Hepatocyte (in vitro differentiated cells): ENCODE measurements around the gene XRCC5. TPM values are rescaled to one million over a fixed set of nuclear protein-coding genes. Genes with fewer than 3 reads are reported as not detected.

Source experiments
- DNase-seq: peaks from one replicate; pipeline ENCODE4 v3.0.0-alpha.2; 2016; ENCODE audit warnings: low spot score
- H2AFZ ChIP-seq: fragments of 200-600 bp; sonication (generic); 2 replicates; pipeline ENCODE4 v1.6.0; 2016; ENCODE audit warnings: antibody characterized with exemption, mild to moderate bottlenecking
- H3K27ac ChIP-seq: fragments of 200-600 bp; sonication (generic); 2 replicates; pipeline ENCODE4 v1.5.1; 2016; ENCODE audit warnings: mild to moderate bottlenecking
- H3K27me3 ChIP-seq: fragments of 200-600 bp; sonication (generic); 2 replicates; pipeline ENCODE4 v1.6.1; 2016
- H3K36me3 ChIP-seq: fragments of 200-600 bp; sonication (generic); replicated peaks from 2 replicates; pipeline ENCODE4 v1.5.1; 2016; ENCODE audit warnings: low read depth; ENCODE audit not compliant: insufficient read depth
- H3K4me1 ChIP-seq: fragments of 200-600 bp; sonication (generic); 2 replicates; pipeline ENCODE4 v1.5.1; 2016; ENCODE audit warnings: mild to moderate bottlenecking, moderate library complexity; ENCODE audit not compliant: insufficient read depth
- H3K4me2 ChIP-seq: fragments of 200-600 bp; sonication (generic); 2 replicates; pipeline ENCODE4 v1.6.0; 2016
- H3K4me3 ChIP-seq: fragments of 200-600 bp; sonication (generic); 2 replicates; pipeline ENCODE4 v1.5.1; 2016; ENCODE audit warnings: mild to moderate bottlenecking
- H3K79me2 ChIP-seq: fragments of 200-600 bp; sonication (generic); 2 replicates; pipeline ENCODE4 v1.6.0; 2017; ENCODE audit warnings: mild to moderate bottlenecking
- H3K9me2 ChIP-seq: fragments of 200-600 bp; sonication (generic); replicated peaks from 2 replicates; pipeline ENCODE4 v1.6.0; 2017; ENCODE audit warnings: mild to moderate bottlenecking; ENCODE audit not compliant: insufficient read depth
- H3K9me3 ChIP-seq: fragments of 200-600 bp; sonication (generic); 2 replicates; pipeline ENCODE4 v1.5.1; 2016; ENCODE audit warnings: low read depth, mild to moderate bottlenecking
- H4K20me1 ChIP-seq: fragments of 200-600 bp; sonication (generic); 2 replicates; pipeline ENCODE4 v1.6.0; 2016; ENCODE audit warnings: mild to moderate bottlenecking; ENCODE audit not compliant: insufficient read depth, poor library complexity, severe bottlenecking
- CTCF ChIP-seq: fragments of 200-600 bp; sonication (generic); IDR thresholded peaks from 2 replicates; pipeline ENCODE4 v1.5.1; 2016; ENCODE audit warnings: antibody characterized with exemption, mild to moderate bottlenecking; ENCODE audit not compliant: poor library complexity
- EZH2 ChIP-seq: fragments of 200-600 bp; sonication (generic); IDR thresholded peaks from 2 replicates; pipeline ENCODE4 v1.6.1; 2016; ENCODE audit warnings: antibody characterized with exemption, mild to moderate bottlenecking, borderline replicate concordance
- EZH2phosphoT487 ChIP-seq: fragments of 200-600 bp; sonication (generic); IDR thresholded peaks from one replicate; pipeline ENCODE4 v1.6.1; 2018; ENCODE audit warnings: antibody characterized with exemption, mild to moderate bottlenecking, low read depth, moderate library complexity; ENCODE audit not compliant: unreplicated experiment, severe bottlenecking
- WGBS: methylation state at CpG from one replicate; pipeline ENCODE4 v1.1.6; 2016; ENCODE audit warnings: low lambda C conversion rate; ENCODE audit errors: missing lambda C conversion rate; 5-methylcytosine and 5-hydroxymethylcytosine counted together
- polyA plus RNA-seq: library from polyadenylated mRNA; unstranded; fragments of >200 nt; fragmentation: Nextera tagmentation; extraction: Ambion mirVana; gene quantifications from 2 replicates; pipeline ENCODE4 v1.2.1, GENCODE V29; 2016
- total RNA-seq: library from RNA; depleted of rRNA; stranded (reverse); fragments of >200 nt; gene quantifications from 2 replicates; pipeline ENCODE4 v1.2.3, GENCODE V29; 2014

Gene XRCC5
- total and polyA plus RNA-seq, 2 experiments from 2014 or later = 181 to 208 TPM

GRCh38 chr2:216235462-216235861 lies 126.3 kb downstream of the XRCC5 start:
- peaks cover 7% of the 10 kb centered on the region for H3K9me3 ChIP-seq
- H3K36me3 ChIP-seq = no peaks in the 10 kb centered on the region
- H3K4me1 ChIP-seq = no peaks in the 10 kb centered on the region
- no peak overlapping the region for H2AFZ ChIP-seq
- no peak overlapping the region for H3K4me2 ChIP-seq
- no peaks in the 10 kb centered on the region for H3K79me2 ChIP-seq
- DNase-seq = no peak
- WGBS = 94% methylated on average over 2 of the region's 2 CpGs
- H3K4me3 ChIP-seq = no peak overlapping the region
- H3K27ac ChIP-seq = no peak overlapping the region
- no peak for TF ChIP-seq CTCF
- TF ChIP-seq EZH2phosphoT487 = no peak
- TF ChIP-seq EZH2 = no peak
- H3K27me3 ChIP-seq = no peaks in the 10 kb centered on the region
- H3K9me2 ChIP-seq = no peaks in the 10 kb centered on the region
- no peaks in the 10 kb centered on the region for H4K20me1 ChIP-seq

- DNase-seq = no peak
- Histone ChIP-seq H3K79me2 (no peaks in the 10 kb centered on the region), H3K27ac (no peak overlapping the region), H3K36me3 (no peaks in the 10 kb centered on the region), H3K27me3 (no peaks in the 10 kb centered on the region), H2AFZ (no peak overlapping the region), H3K9me3 (peaks cover 7% of the 10 kb centered on the region), H3K4me1 (no peaks in the 10 kb centered on the region), H4K20me1 (no peaks in the 10 kb centered on the region), H3K4me2 (no peak overlapping the region), H3K9me2 (no peaks in the 10 kb centered on the region), H3K4me3 (no peak overlapping the region)
- no peak for TF ChIP-seq CTCF
- TF ChIP-seq EZH2 = no peak
- no peak for TF ChIP-seq EZH2phosphoT487
- WGBS = 100% methylated on average over 1 of the region's 1 CpG
Observed at GRCh38 chr2:216235896-216236295, 126.7 kb downstream of the XRCC5 start.

- Histone ChIP-seq H3K27me3 (no peaks in the 10 kb centered on the region), H3K4me3 (no peak overlapping the region), H3K9me3 (peaks cover 7% of the 10 kb centered on the region), H3K4me2 (no peak overlapping the region), H3K9me2 (no peaks in the 10 kb centered on the region), H4K20me1 (no peaks in the 10 kb centered on the region), H2AFZ (no peak overlapping the region), H3K79me2 (no peaks in the 10 kb centered on the region), H3K4me1 (no peaks in the 10 kb centered on the region), H3K27ac (no peak overlapping the region), H3K36me3 (no peaks in the 10 kb centered on the region)
- TF ChIP-seq CTCF (no peak), EZH2phosphoT487 (no peak), EZH2 (no peak)
- no peak for DNase-seq
- 0% methylated on average over 1 of the region's 1 CpG for WGBS
Observed at GRCh38 chr2:216236486-216236885, 127.3 kb downstream of the XRCC5 start.

GRCh38 chr2:216242365-216242764 lies 133.2 kb downstream of the XRCC5 start:
- no peak for DNase-seq
- no peaks in the 10 kb centered on the region for H3K9me2 ChIP-seq
- TF ChIP-seq EZH2 = no peak
- TF ChIP-seq EZH2phosphoT487 = no peak
- TF ChIP-seq CTCF = no peak
- no peaks in the 10 kb centered on the region for H3K9me3 ChIP-seq
- H3K4me2 ChIP-seq = no peak overlapping the region
- no peaks in the 10 kb centered on the region for H3K79me2 ChIP-seq
- 72% methylated on average over 6 of the region's 6 CpGs for WGBS
- H3K36me3 ChIP-seq = no peaks in the 10 kb centered on the region
- no peaks in the 10 kb centered on the region for H4K20me1 ChIP-seq
- no peak overlapping the region for H3K27ac ChIP-seq
- no peak overlapping the region for H3K4me3 ChIP-seq
- no peaks in the 10 kb centered on the region for H3K27me3 ChIP-seq
- H3K4me1 ChIP-seq = no peaks in the 10 kb centered on the region
- no peak overlapping the region for H2AFZ ChIP-seq
